NOMO-1 treated with dmso at 0.1 percent for 144 hours (cell line): Measurements from ENCODE around the gene UBE2D2.

Source experiments
- DNase-seq: peaks from one replicate; lab custom pipeline; 2025; ENCODE audit not compliant: unreplicated experiment; lab: John Stamatoyannopoulos, UW

Gene UBE2D2

DNA sequence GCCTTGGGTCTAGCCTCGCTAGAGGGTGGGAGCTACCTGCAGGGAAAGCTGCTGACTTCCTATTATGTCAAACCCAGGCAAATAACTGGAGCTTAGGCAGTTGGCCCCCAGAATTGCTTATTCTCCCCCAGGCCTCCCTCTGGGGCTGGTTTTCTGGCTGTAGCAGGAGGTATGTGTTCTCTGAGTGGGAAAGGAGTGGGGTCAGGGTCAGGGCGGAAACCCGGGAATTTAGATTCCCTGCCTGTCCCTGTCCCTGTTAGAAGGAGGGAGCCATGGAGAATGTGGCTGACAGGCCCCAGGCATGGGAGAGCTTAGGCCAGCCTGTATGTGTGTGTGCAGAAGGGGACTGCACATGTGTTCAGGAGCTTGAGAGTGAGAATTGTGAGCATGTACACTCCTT lies 73.4 kb downstream of the UBE2D2 start:
- DNase-seq, result no peak

DNA sequence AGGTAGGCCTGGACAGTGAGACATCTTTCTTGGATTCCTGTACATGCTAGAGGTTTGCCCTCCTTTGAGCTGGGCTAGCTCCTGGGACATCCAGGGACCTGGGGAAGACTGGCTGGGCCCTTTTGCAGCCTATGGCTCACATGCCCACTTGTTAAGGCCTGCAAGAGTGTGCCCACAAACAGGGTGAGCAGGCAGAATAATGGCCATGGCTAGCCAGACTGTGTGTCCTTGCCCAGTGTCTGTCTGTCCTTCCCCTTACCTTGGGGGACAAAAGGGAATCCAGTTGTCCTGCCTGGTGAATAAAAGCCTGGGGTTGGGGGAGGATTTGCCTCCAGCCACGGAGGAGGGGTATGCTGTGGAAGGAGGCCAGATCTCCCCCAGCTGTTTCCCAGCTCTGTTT lies 74.1 kb downstream of the UBE2D2 start:
- no peak for DNase-seq

DNA sequence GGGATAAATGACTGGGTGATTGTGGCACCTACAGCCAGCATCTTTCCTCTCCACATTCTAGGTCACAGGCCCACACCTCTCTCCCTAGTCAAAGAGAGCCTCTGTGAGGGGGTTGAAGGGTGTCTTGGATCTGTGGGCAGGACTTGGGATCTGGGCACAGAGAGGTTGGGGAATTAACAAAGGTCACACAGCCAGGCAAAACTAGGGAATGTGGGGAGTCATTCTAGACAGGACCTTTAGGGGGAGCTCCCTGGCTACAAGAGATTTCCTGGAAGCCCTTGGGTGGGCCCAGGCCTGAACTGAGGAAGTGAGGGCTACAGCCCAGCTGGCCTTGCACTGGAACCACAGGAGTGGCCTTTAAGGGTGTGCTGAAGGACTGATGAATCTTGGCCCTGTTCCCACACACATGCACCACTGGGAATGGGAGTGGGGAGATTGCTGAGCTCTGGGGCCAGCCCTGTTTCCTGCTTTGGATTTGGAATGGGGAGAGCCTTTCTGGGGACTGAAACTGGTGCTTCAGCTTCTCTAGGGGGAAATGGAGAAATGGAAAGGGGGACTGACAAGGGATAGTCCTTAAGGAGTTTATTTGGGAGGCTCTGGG lies 74.6 kb downstream of the UBE2D2 start:
- DNase-seq, result peak; percentile 35

DNA sequence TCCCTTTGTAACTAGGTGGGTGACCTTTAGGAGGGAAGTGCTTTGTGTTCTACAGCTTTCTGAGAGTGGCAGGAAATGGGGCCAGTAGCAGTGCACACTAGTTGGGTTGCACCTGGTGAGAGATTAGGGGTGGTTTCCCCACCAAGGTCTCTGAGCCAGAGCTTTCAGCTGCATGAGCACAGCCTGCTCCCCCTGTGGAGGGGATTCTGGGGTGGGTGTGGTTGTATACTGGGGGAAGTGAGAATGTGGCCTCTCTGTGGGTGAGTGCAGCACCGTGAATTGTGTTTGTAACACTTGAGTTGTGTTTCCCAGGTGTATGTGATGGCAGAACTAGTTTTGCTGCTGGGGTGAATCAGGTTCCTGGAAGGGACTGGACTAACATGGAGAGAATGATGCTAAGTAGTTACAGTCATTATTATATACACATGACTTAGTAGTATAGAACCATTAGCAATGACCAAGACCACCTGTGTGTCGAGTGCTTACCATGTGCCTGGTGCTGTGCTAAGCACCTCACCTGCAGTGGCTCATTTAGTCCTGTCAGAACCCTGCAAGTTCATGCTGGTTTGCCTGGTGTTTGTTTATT lies 75.2 kb downstream of the UBE2D2 start:
- no peak for DNase-seq

DNA sequence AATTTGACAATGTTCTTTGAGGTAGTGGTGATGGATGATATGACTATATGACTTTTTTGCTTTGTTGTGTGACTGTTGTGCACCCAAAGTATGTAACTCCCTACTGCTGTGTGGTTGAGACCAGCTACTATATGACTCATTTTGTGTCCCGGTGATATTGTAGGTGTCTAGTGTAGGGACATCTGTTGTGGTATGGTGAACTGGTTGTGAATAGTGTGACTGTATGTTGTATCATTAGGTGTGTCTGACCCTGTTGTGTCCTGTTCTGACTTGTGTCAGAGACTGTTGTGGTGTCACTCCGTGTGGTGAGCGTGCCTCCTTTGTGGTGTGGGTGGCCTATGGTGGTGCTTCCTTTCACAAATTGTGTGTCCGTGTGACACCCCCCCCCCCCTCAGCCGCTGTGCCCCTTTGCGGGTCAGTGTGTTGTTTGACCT lies 75.9 kb downstream of the UBE2D2 start:
- no peak for DNase-seq

DNA sequence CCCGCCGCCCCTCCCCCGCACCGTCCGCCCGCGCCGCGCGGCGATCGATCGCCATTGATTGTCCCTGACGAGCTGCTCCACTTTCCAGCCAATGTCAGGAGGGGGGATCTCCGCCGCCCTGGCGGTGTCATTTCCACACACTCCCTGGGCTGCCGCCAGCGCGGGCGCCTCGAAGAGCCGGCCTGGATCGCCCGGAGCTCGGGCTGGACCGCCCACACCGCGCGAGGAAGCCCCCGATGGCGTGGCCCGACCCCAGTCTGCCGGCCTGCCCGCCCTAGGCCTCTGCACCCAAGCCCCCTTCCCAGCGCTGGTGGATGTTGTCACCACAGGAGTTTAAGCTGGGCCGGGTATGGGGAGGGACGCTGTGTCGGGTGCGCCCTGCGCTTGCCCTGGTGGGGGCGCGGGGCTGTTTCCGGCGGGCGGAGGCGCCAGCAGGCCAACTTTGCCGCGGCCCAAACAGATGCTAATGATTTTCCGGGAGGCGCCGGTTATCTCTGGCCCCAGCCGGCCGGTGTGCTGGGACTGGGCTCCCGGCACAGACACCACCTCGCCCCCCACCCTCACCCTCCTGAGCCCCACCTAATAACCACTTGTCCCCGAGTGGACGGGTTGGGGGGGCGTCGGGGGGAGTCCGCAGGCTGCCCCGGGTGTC lies 76.4 kb downstream of the UBE2D2 start:
- peak; percentile 37 for DNase-seq

DNA sequence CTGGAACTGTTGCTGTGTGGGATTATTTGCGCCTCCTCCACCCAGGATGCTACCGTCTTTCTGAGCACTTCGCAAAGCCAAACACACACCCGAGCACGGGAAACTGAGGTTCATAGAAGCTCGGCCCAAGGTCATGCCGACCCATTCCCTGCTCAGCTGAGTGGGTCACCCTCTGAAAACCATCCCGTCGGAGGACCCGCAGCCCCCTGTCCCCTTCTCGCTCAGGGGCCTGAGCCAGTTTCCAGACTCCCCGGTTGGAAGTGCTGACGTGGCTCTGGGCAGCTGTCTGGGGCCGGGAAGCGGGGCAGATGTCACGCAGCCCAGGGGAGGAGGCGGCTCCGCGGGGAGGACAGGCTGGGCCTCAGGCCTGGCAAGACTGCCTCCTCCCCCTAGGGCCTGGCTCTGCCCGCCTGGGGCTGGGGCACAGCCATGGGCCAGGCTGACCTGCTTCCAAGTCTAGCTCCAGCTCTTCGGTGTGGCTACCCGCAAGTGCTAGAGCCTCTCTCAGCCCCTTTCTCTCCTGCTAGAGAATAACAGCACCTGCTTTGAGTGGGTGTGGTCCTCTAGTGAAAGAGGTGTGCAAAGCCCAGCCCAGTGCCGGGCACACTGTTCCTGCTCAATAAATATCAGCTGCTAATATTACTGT lies 77.1 kb downstream of the UBE2D2 start:
- DNase-seq, result no peak

DNA sequence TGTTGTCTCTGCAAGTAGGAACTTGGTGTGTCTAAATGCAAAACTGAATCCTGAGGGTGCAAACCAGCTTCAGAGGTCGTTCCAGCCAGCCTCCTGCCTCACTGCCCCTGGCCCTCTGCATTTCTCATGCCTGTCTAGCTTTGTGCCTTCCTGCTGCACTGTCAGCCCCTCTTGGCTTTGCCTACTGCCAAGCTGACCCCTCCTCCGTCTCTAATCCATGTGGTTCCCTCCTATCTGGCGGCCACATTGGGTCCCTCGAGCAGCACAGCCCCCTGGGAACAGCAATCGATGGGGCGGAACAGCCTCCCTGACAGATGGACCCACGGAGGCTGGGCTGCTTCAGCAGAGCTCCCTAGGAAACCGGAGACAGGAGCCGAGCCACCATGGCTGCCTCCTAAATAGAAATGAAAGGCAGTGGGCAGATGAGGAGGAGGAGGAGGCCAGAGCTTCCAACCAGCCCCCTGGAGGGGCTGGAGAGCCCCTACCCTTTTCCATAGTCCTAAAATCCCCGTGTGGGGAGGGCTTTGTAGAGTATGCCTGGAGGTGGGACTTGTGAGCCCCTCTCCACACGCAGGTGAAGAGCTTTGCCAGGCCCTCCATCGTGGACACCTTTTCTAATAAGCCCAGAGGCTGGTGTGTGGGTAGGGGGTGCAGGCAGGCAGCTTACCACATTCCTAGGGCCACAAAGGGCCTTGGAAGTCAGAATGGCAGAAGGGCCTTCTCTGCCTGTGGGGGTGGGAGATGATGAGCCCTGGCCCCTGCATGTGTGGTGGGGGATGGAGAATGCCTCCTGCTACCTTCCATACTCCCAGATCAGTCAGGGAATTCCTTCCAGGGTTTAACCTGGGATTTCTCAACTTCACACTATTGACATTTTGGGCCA lies 77.8 kb downstream of the UBE2D2 start:
- DNase-seq, result no peak

DNA sequence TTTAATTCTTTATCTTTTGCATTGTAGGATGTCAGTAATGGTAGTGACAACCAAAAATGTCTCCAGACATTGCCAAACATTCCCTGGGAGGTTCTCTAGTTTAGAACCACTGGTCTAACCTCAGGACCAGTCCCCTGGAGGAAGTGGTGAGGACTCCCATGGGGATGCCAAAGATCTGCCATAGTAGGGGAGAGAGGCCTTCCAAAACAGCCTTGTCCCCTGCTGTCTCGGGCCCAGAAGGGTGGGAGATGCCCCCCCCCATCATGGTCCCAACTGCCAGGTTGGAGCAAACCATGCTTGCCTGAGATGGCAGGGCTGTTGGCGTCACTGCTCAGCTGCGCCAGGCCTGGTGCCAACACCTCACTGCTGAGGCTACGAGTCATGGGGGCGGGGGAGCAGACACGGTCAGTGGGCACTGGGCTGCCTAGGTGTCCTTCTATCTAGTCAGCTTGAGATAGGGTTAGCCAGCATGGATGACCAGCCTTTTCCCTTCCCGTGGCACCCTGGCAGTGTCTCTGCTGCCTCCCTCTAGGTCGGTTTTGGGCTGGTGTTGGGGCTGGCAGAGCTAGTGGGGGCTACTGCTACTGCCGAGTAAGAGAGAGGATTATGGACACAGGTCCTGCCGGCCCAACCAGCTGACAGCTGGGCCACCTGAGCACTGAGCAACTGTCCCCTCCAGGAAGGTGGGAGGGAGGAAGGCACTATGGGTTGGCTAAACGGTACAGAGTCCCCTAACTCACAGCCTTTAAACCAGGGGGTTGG lies 78.7 kb downstream of the UBE2D2 start:
- DNase-seq, result no peak

DNA sequence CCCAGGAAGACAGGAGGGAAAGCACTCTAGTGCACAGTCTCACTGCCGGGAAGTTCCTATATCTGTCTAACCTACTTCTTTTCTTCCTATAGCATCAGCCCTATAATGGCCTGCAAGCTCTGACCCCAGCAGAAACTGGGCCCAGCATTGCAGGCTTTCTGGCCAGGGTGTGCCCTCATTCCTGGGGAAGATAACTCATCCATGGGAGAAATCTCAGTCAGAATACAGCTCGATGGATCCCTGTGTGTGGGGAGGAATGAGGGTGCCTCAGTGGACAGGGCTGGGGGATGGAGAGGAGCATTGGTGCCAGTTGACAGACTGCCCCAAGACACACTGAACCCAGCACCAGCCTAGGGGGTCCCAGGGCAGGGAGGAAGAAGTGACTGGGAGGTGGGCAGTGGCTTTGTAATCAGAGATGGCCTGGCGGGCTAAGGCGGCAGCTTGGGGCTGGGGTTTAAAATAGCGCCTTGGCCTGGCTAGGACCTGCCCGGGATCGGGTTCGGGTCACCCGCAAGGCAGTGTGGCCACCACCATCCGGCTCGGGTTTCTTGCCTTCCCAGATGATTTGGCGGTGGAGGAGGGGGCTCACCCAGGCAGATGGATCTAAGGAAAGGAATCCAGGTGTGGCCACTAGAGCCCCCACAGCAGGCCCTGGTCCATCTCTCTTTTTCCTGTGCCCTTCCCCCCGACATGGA lies 79.4 kb downstream of the UBE2D2 start:
- DNase-seq, result no peak

DNA sequence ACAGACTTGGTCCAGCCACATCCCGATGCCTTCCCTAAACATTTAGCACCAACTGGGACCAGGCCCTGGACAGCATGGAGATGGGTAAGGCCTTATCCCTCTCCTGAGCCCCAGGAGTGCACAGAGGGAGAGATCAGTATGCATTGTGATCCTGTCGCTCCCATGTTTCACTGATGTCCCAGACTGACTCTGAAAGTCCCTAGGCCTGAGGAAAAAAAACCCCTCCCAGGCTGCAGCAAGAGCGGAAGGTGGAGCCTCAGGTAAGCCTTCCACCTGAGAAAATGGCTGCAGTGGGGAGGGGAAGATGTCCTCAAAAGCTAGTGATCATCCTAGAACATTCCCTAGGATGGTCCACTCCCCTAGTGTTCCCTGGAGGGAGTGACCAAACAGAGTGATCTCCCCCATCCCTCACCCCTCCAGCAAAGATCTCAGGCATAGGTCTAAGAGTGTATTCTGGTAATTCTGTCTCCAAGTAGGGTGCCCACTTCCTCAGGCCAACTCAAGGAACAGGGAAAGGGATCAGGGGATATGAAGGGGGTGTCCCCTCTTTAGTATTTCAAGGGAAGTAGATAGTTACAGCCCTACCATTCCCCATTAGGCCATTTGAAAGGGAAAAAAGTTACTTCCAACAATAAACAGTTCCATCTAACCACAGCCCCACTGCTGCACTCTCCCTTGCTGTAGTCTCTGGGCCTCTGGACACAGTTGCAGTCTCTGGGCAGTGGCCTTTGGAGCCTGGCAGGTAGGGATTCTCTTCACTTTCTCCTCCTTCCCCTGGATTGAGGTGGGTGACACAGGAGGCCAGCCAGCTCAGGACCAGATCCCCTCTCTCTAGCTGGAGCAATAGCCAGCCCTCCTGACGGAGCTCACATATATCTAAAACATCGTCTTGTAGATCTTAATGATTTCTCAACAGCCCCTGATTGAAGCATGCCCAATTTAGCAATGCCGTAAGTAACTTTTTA lies 80.3 kb downstream of the UBE2D2 start:
- DNase-seq, result no peak

DNA sequence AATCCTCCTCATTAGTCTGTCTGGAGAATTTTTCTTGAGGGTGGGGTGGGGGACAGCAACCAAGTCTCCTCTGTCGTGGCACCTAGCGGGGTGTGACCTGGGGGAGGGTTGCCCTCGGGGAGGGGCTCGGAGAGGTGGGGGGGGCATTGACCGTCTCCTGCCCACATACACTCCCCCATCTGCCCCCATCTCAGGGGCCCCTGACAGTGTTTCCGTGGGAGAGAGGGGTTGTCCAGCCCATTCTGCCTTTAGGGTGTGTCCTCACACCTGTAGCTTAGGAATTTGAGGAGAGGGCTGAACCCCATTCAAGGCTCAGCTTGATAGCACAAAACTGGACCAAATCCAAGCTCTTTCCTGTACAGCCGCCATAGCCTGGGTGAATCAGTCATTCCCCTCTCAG lies 81.1 kb downstream of the UBE2D2 start:
- no peak for DNase-seq

DNA sequence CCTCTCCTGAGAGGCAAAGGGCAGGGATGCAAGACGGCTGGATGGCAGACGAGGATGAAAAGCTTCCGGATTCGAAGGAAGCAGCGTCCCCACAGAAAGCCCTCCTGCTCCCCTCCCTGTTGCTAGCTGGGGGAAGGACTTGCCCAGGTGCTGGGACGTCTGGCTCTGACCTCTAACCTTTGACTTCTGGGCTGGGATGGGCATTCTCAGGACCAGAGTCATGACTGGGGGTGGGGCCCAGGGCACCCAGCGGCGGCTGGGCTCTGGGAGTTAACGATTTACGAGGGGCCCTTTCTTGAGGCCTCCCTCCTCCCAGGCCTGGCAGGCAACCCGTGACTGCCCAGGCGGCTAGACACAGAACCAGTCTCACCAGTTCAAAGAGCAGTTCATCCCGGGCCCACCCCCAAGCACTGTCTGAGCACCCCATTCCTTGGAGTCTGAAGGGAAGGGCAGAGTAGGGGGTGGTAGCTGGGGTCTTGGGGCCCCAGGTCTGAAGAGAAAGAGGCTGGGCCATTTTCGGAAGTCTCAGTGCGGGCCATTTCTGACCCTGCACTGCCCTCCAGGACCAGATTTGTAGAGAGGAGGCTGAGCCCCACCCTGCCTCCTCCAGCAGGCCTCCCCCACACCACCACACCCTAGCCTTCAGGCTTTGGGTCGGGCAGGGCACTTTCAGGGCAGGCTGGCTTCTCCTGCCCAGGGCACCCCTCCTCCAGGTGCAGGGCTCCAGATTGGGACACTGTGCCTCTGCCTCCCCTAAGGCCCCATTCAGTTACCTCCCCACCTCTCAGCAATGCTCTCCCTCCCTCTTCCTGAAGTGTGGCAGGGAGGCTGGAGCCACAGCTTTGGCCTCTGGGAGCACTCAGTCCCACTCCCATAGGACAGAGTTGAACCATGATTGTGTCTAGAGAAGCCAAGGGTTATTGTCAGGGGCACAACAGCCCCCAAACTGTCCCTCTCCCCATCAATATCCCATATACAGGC lies 82.0 kb downstream of the UBE2D2 start:
- no peak for DNase-seq

DNA sequence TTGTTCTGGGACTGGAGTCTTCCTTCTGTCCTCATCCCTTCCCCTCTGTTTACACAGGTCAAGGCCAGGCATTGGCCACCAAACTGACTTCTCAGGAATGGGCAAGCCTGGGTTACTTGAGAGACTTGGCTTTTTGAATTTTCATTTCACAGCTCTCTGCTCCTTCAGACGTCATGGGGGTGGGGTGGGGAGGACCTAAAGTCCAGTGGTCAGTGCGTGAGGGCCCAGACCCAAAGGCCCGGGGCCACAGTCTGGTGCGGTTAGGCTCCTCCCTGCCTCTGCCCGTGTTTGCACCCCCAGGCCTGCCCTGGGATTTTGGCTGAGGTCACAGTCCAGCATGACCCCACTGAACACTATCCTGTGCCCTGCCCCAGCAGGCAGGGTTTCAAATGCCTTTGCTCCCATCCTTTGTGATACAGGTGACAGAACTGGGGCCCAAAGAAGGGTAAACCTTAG lies 82.9 kb downstream of the UBE2D2 start:
- DNase-seq, result no peak

DNA sequence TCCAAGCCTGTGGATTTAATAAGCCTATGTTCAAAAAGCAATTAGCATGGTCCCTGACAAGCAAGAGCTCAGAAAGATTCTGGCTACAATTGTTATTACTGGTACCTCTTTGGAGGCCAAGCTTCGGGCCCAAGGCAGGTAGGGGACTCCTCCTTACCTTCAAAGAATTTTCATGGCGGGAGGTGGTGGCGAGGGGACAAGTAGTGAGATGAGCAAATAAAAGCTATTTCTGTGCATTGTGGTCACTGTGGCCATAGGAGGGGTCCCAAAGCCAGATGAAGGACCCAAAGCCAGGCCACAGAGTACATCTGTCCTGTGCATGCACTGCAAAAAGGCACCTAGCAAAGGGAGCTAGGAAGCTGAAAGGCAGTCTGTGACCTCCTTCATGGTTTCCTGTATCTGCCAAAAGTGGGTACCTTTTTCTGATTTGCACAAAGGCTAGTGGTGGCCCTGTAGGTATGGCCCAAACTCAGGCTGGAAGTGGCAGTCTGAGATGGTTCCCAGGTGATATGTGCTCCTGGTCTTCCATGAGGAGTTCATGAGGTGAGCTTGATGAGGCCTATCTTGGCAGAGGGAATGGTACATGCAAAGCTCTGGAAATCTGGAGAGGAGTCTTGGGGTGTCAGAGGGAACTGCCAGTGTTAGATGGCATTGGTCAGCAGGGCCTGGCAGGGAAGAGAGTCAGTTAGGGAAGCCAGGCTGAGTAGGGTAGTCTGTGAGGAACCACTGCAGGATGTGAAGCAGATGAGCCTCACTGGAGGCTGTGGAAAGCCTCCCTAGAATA lies 83.7 kb downstream of the UBE2D2 start:
- no peak for DNase-seq

DNA sequence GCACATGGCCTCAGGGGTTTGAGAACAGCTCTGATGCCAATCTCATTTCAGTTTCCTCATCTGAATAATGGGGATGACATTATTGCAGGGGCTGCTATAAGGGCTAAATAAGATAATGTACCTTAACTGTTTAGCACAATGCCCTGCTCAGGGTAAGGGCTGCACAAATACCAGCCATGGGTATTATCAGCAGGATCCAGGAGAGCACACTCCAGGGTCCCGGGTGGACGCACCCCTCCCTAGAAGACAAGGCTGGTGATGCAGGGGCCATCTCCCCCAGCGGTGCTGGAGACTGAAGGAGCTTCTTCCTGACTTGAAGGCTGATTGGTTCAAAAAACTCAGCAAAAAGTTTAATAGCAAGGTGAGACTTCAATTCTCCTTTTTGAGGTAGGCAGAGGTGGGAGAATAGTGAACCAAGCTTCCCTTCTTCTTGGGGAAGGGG lies 84.3 kb downstream of the UBE2D2 start:
- no peak for DNase-seq

DNA sequence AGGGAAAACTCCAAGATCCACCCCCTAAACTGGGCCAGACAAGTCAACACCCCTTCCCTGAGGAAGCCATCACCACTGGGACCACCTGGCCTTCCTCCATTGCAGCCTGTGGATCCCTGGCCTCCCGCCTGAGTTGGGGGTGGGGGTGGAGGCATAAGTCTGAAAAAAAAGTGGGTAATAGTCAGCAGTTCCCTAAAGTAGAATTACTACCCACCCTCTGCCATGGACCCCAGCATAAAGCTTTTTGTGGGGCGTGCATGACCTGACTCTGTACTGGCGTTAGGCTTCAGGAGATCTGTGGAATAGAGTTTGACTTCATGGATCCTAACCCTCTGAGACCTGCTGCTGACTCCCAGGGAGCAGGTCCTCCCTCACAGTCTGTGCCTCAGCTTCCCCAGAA lies 85.0 kb downstream of the UBE2D2 start:
- DNase-seq, result no peak
